Neural cell (in vitro differentiated cells): ENCODE results near the gene IGSF21. TPM values are rescaled to one million over a fixed set of nuclear protein-coding genes. Genes with fewer than 3 reads are reported as not detected.

ENCODE experiments used
- H2AFZ ChIP-seq: fragments of 200-600, 300-800 bp; sonication (generic), shearing (Covaris generic); 2 replicates; pipeline ENCODE4 v1.6.0; 2014; ENCODE audit warnings: low read depth, mild to moderate bottlenecking, antibody characterized with exemption, low read length, moderate library complexity
- H3F3A ChIP-seq: fragments of 200-600 bp; shearing (Covaris generic); 2 replicates; pipeline ENCODE4 v1.6.1; 2016; ENCODE audit warnings: mild to moderate bottlenecking, moderate library complexity, mixed read lengths, antibody characterized with exemption, low read length; ENCODE audit not compliant: insufficient read depth, poor library complexity, severe bottlenecking
- H3K27ac ChIP-seq: fragments of 200-600, 300-800 bp; sonication (generic), shearing (Covaris generic); 2 replicates; pipeline ENCODE4 v1.5.1; 2014; ENCODE audit warnings: mild to moderate bottlenecking, low read length, moderate library complexity
- H3K27me3 ChIP-seq: fragments of 300-800, 200-600 bp; sonication (generic), shearing (Covaris generic); 2 replicates; pipeline ENCODE4 v1.6.0; 2014; ENCODE audit warnings: mild to moderate bottlenecking, low read depth, low read length, moderate library complexity; ENCODE audit not compliant: insufficient read depth
- H3K36me3 ChIP-seq: fragments of 300-800, 200-600 bp; sonication (generic), shearing (Covaris generic); 2 replicates; pipeline ENCODE4 v1.5.1; 2014; ENCODE audit warnings: mild to moderate bottlenecking, antibody characterized with exemption, low read length, moderate library complexity; ENCODE audit not compliant: insufficient read depth
- H3K4me2 ChIP-seq: fragments of 300-800, 200-600 bp; sonication (generic), shearing (Covaris generic); 2 replicates; pipeline ENCODE4 v1.6.0; 2014; ENCODE audit warnings: mild to moderate bottlenecking, low read length
- H3K4me3 ChIP-seq: fragments of 300-800, 200-600 bp; sonication (generic), shearing (Covaris generic); 2 replicates; pipeline ENCODE4 v1.5.1; 2014; ENCODE audit warnings: mild to moderate bottlenecking, low read length, moderate library complexity
- H3K79me2 ChIP-seq: fragments of 200-600 bp; shearing (Covaris generic); replicated peaks from 2 replicates; pipeline ENCODE4 v1.6.0; 2014; ENCODE audit warnings: mild to moderate bottlenecking, low read length, moderate library complexity; ENCODE audit not compliant: insufficient read depth
- H3K9ac ChIP-seq: fragments of 300-800, 200-600 bp; sonication (generic), shearing (Covaris generic); 2 replicates; pipeline ENCODE4 v1.6.1; 2016; ENCODE audit warnings: mild to moderate bottlenecking, low read length, mixed read lengths
- H3K9me2 ChIP-seq: fragments of 200-600 bp; shearing (Covaris generic); 2 replicates; pipeline ENCODE4 v1.6.1; 2016; ENCODE audit warnings: mild to moderate bottlenecking, low read length, mixed read lengths; ENCODE audit not compliant: insufficient read depth
- H3K9me3 ChIP-seq: fragments of 200-600, 300-800 bp; sonication (generic), shearing (Covaris generic); 2 replicates; pipeline ENCODE4 v1.6.1; 2016; ENCODE audit warnings: mild to moderate bottlenecking, mixed run types, low read length, moderate library complexity, mixed read lengths
- H4K20me1 ChIP-seq: fragments of 200-600 bp; shearing (Covaris generic); 2 replicates; pipeline ENCODE4 v1.6.1; 2016; ENCODE audit warnings: mild to moderate bottlenecking, mixed run types; ENCODE audit not compliant: insufficient read depth
- EP300 ChIP-seq: fragments of 450-650 bp; conservative IDR thresholded peaks from 2 replicates; pipeline ENCODE4 v1.6.1; 2014; ENCODE audit warnings: antibody characterized with exemption, mild to moderate bottlenecking, moderate library complexity; ENCODE audit not compliant: poor library complexity, severe bottlenecking
- EZH2 ChIP-seq: fragments of 200-600, 300-800 bp; shearing (Covaris generic), sonication (generic); IDR thresholded peaks from 2 replicates; pipeline ENCODE4 v1.6.1; 2014; ENCODE audit warnings: antibody characterized with exemption, low read length, borderline replicate concordance, mild to moderate bottlenecking; ENCODE audit not compliant: insufficient read depth, poor library complexity, severe bottlenecking
- MXI1 ChIP-seq: fragments of 450-650 bp; conservative IDR thresholded peaks from 2 replicates; pipeline ENCODE4 v1.6.1; 2014; ENCODE audit warnings: antibody characterized with exemption, mild to moderate bottlenecking; ENCODE audit not compliant: poor library complexity, severe bottlenecking
- POLR2AphosphoS5 ChIP-seq: IDR thresholded peaks from 2 replicates; pipeline ENCODE4 v1.6.1; 2012
- RAD21 ChIP-seq: fragments of 450-650 bp; conservative IDR thresholded peaks from 2 replicates; pipeline ENCODE4 v1.6.1; 2014; ENCODE audit warnings: antibody characterized with exemption, mild to moderate bottlenecking, moderate library complexity
- SMC3 ChIP-seq: fragments of 450-650 bp; conservative IDR thresholded peaks from 2 replicates; pipeline ENCODE4 v1.6.1; 2014; ENCODE audit warnings: antibody characterized with exemption, mild to moderate bottlenecking, moderate library complexity; ENCODE audit not compliant: poor library complexity
- TAF1 ChIP-seq: IDR thresholded peaks from 2 replicates; pipeline ENCODE4 v1.6.1; 2012; ENCODE audit warnings: low read depth
- polyA plus RNA-seq: library from polyadenylated mRNA; depleted of rRNA; stranded (reverse); fragments of >200 nt; gene quantifications from 2 replicates; pipeline ENCODE4 v1.2.3, GENCODE V29; 2014
- TF ChIP-seq, protein P1 (sequence below): IDR thresholded peaks from 2 replicates; pipeline ENCODE4 v1.6.1; 2012; ENCODE audit warnings: borderline replicate concordance
- TF ChIP-seq, protein P2 (sequence below): fragments of 450-650 bp; IDR thresholded peaks from 2 replicates; pipeline ENCODE4 v1.5.1; 2014; ENCODE audit warnings: antibody characterized with exemption, mild to moderate bottlenecking, moderate library complexity; ENCODE audit not compliant: poor library complexity, severe bottlenecking

Gene IGSF21
- polyA plus RNA-seq, 1 donor from 2014 or later, result 2.4 TPM

DNA sequence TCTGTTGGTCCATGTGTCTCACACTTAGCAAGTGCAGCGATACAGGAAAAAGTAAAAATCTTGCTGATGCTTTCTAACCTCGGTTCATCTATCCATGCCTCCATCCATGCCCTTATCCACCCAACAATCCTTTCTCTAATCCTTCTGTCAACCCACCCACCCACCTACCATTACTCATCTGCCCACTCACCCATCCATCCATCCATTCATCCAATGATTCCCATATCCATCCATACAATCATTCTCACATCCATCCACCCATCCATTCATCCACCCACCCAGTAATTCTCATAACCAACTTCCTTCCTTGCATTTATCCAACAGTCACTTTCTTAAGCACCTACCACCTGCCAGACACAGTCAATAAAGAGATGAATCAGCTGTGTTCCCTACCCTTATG, 6.1 kb upstream of the IGSF21 start:
- H4K20me1 ChIP-seq, result no peaks in the 10 kb centered on the region
- no peak overlapping the region for H3K4me3 ChIP-seq
- no peak overlapping the region for H3K9ac ChIP-seq
- H3K9me3 ChIP-seq, result no peaks in the 10 kb centered on the region
- H3K27me3 ChIP-seq, result peaks cover under 1% of the 10 kb centered on the region
- H3K27ac ChIP-seq, result no peak overlapping the region
- H3K4me2 ChIP-seq, result no peak overlapping the region
- H3K79me2 ChIP-seq, result no peaks in the 10 kb centered on the region
- TF ChIP-seq POLR2AphosphoS5 (no peak), RAD21 (no peak), TAF1 (no peak), EZH2 (no peak), MXI1 (no peak)
- TF ChIP-seq, protein P1, sequence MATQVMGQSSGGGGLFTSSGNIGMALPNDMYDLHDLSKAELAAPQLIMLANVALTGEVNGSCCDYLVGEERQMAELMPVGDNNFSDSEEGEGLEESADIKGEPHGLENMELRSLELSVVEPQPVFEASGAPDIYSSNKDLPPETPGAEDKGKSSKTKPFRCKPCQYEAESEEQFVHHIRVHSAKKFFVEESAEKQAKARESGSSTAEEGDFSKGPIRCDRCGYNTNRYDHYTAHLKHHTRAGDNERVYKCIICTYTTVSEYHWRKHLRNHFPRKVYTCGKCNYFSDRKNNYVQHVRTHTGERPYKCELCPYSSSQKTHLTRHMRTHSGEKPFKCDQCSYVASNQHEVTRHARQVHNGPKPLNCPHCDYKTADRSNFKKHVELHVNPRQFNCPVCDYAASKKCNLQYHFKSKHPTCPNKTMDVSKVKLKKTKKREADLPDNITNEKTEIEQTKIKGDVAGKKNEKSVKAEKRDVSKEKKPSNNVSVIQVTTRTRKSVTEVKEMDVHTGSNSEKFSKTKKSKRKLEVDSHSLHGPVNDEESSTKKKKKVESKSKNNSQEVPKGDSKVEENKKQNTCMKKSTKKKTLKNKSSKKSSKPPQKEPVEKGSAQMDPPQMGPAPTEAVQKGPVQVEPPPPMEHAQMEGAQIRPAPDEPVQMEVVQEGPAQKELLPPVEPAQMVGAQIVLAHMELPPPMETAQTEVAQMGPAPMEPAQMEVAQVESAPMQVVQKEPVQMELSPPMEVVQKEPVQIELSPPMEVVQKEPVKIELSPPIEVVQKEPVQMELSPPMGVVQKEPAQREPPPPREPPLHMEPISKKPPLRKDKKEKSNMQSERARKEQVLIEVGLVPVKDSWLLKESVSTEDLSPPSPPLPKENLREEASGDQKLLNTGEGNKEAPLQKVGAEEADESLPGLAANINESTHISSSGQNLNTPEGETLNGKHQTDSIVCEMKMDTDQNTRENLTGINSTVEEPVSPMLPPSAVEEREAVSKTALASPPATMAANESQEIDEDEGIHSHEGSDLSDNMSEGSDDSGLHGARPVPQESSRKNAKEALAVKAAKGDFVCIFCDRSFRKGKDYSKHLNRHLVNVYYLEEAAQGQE, result no peak
- TF ChIP-seq, protein P2, sequence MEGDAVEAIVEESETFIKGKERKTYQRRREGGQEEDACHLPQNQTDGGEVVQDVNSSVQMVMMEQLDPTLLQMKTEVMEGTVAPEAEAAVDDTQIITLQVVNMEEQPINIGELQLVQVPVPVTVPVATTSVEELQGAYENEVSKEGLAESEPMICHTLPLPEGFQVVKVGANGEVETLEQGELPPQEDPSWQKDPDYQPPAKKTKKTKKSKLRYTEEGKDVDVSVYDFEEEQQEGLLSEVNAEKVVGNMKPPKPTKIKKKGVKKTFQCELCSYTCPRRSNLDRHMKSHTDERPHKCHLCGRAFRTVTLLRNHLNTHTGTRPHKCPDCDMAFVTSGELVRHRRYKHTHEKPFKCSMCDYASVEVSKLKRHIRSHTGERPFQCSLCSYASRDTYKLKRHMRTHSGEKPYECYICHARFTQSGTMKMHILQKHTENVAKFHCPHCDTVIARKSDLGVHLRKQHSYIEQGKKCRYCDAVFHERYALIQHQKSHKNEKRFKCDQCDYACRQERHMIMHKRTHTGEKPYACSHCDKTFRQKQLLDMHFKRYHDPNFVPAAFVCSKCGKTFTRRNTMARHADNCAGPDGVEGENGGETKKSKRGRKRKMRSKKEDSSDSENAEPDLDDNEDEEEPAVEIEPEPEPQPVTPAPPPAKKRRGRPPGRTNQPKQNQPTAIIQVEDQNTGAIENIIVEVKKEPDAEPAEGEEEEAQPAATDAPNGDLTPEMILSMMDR, result no peak
- no peaks in the 10 kb centered on the region for H3F3A ChIP-seq
- no peak overlapping the region for H2AFZ ChIP-seq
- no peaks in the 10 kb centered on the region for H3K9me2 ChIP-seq
- no peaks in the 10 kb centered on the region for H3K36me3 ChIP-seq

DNA sequence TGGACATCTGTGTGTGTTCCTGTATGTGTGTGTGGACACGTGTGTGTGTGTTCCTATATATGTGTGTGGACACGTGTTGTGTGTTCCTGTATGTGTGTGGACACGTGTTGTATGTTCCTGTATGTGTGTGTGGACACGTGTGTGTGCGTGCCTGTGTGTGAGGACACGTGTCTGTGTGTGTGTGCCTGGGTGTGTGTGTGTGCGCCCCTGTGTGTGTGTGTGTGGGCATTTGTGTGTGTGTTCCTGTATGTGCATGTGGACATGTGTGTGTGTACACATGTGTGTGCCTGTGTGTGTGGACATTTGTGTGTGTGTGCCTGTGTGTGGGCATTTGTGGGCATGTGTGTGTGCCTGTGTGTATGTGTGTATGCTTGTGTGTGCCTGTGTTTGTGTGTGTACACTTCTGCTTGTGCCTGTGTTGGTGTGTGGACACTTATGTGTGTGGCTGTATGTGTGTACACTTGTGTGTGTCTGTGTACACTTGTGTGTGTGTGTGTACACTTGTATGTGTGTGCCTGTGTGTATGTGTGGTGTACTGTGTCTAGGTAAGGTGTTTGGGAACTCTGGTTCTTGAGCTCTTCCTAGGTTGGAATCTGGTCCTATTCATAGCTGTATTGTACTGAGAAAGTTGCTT, 3.7 kb upstream of the IGSF21 start:
- no peaks in the 10 kb centered on the region for H3K79me2 ChIP-seq
- H3K27me3 ChIP-seq, result peaks cover 17% of the 10 kb centered on the region
- H3K4me2 ChIP-seq, result no peak overlapping the region
- H3K9me2 ChIP-seq, result no peaks in the 10 kb centered on the region
- no peak overlapping the region for H3K9ac ChIP-seq
- no peak overlapping the region for H3K4me3 ChIP-seq
- H3K9me3 ChIP-seq, result no peaks in the 10 kb centered on the region
- H3K27ac ChIP-seq, result no peak overlapping the region
- no peaks in the 10 kb centered on the region for H4K20me1 ChIP-seq
- no peak overlapping the region for H2AFZ ChIP-seq
- TF ChIP-seq EP300 (no peak), RAD21 (no peak), MXI1 (no peak), POLR2AphosphoS5 (no peak), EZH2 (no peak), SMC3 (no peak), TAF1 (no peak)
- TF ChIP-seq, protein P1, result no peak
- TF ChIP-seq, protein P2, result no peak
- no peaks in the 10 kb centered on the region for H3F3A ChIP-seq
- no peaks in the 10 kb centered on the region for H3K36me3 ChIP-seq
